Neural progenitor cell (in vitro differentiated cells): ENCODE results near the gene CACNB4. TPM values are rescaled to one million over a fixed set of nuclear protein-coding genes. Genes with fewer than 3 reads are reported as not detected.
"Not testable (repeated sequence)": the region's sequence is repeated elsewhere in the genome, so short reads cannot be mapped to it uniquely, and the experiment has no call there.

Experiments used
- DNase-seq: peaks from one replicate; pipeline ENCODE4 v3.0.0-alpha.2; 2016; ENCODE audit warnings: low spot score
- H2AFZ ChIP-seq: fragments of 200-600 bp; sonication (generic); replicated peaks from 2 replicates; pipeline ENCODE4 v1.6.1; 2016; ENCODE audit warnings: antibody characterized with exemption
- H3F3A ChIP-seq: fragments of 200-600 bp; sonication (generic); 2 replicates; pipeline ENCODE4 v1.6.1; 2016; ENCODE audit warnings: antibody characterized with exemption, low read depth
- H3K27ac ChIP-seq: fragments of 200-600 bp; sonication (generic); 2 replicates; pipeline ENCODE4 v1.5.1; 2016; ENCODE audit warnings: mild to moderate bottlenecking
- H3K27me3 ChIP-seq: fragments of 200-600 bp; sonication (generic); 2 replicates; pipeline ENCODE4 v1.6.1; 2016; ENCODE audit warnings: mild to moderate bottlenecking, moderate library complexity
- H3K36me3 ChIP-seq: fragments of 200-600 bp; sonication (generic); 2 replicates; pipeline ENCODE4 v1.5.1; 2016
- H3K4me1 ChIP-seq: fragments of 200-600 bp; sonication (generic); 2 replicates; pipeline ENCODE4 v1.6.1; 2016; ENCODE audit warnings: mixed run types
- H3K4me2 ChIP-seq: fragments of 200-600 bp; sonication (generic); 2 replicates; pipeline ENCODE4 v1.6.1; 2016
- H3K4me3 ChIP-seq: fragments of 200-600 bp; sonication (generic); 2 replicates; pipeline ENCODE4 v1.5.1; 2016
- H3K79me2 ChIP-seq: fragments of 200-600 bp; sonication (generic); 2 replicates; pipeline ENCODE4 v1.6.1; 2016; ENCODE audit warnings: low read depth
- H3K9ac ChIP-seq: fragments of 200-600 bp; sonication (generic); 2 replicates; pipeline ENCODE4 v1.6.1; 2016
- H3K9me3 ChIP-seq: fragments of 200-600 bp; sonication (generic); 2 replicates; pipeline ENCODE4 v1.5.1; 2016; ENCODE audit warnings: low read depth
- H4K20me1 ChIP-seq: fragments of 200-600 bp; sonication (generic); 2 replicates; pipeline ENCODE4 v1.6.1; 2016; ENCODE audit warnings: low read depth
- H3K27ac Mint-ChIP-seq: 3 replicates; pipeline ENCODE4 v1.8.0; 2021; ENCODE audit warnings: mixed read lengths
- H3K27me3 Mint-ChIP-seq: 2 replicates; pipeline ENCODE4 v1.8.0; 2022; ENCODE audit warnings: low read depth, mild to moderate bottlenecking, inconsistent platforms, moderate library complexity, mixed read lengths; ENCODE audit not compliant: insufficient read depth
- H3K36me3 Mint-ChIP-seq: 3 replicates; pipeline ENCODE4 v1.8.0; 2021; ENCODE audit warnings: mixed read lengths
- H3K4me1 Mint-ChIP-seq: 3 replicates; pipeline ENCODE4 v1.8.0; 2021; ENCODE audit warnings: mixed read lengths
- H3K4me3 Mint-ChIP-seq: 3 replicates; pipeline ENCODE4 v1.8.0; 2021; ENCODE audit warnings: mild to moderate bottlenecking, moderate library complexity, mixed read lengths
- H3K9me3 Mint-ChIP-seq: 3 replicates; pipeline ENCODE4 v1.8.0; 2020; ENCODE audit warnings: mixed read lengths
- CTCF ChIP-seq: fragments of 200-600 bp; sonication (generic); IDR thresholded peaks from 2 replicates; pipeline ENCODE4 v1.5.1; 2017; ENCODE audit warnings: antibody characterized with exemption, mild to moderate bottlenecking
- EZH2 ChIP-seq: fragments of 200-600 bp; sonication (generic); IDR thresholded peaks from 2 replicates; pipeline ENCODE4 v1.6.1; 2017; ENCODE audit warnings: antibody characterized with exemption, mild to moderate bottlenecking, moderate library complexity
- EZH2phosphoT487 ChIP-seq: fragments of 200-600 bp; sonication (generic); IDR thresholded peaks from 2 replicates; pipeline ENCODE4 v1.6.1; 2017; ENCODE audit warnings: antibody characterized with exemption
- total RNA-seq: library from RNA; depleted of rRNA; stranded (reverse); fragments of >200 nt; gene quantifications from 2 replicates; pipeline ENCODE4 v1.2.3, GENCODE V29; 2015; ENCODE audit warnings: low replicate concordance

Gene CACNB4
- total RNA-seq, 1 donor from 2014 or later, result 14.2 TPM

- TF ChIP-seq EZH2, result no peak
- no peak for TF ChIP-seq EZH2phosphoT487
- TF ChIP-seq CTCF, result peak; percentile 16
- H4K20me1 ChIP-seq, result no peaks in the 10 kb centered on the region
Measured at GRCh38 chr2:152115952-152116351, 17.1 kb upstream of the CACNB4 start.

GRCh38 chr2:152114366-152114765 lies 15.5 kb upstream of the CACNB4 start:
- Mint-ChIP-seq H3K27me3 (peaks cover 4% of the 10 kb centered on the region), H3K4me1 (no peaks in the 10 kb centered on the region), H3K4me3 (no peak overlapping the region), H3K36me3 (no peaks in the 10 kb centered on the region), H3K27ac (no peak overlapping the region), H3K9me3 (no peaks in the 10 kb centered on the region)
- Histone ChIP-seq H4K20me1 (no peaks in the 10 kb centered on the region), H3K79me2 (no peaks in the 10 kb centered on the region), H3F3A (no peaks in the 10 kb centered on the region), H3K9ac (no peak overlapping the region), H3K27me3 (no peaks in the 10 kb centered on the region), H3K4me3 (no peak overlapping the region), H2AFZ (no peak overlapping the region), H3K4me1 (no peaks in the 10 kb centered on the region), H3K27ac (no peak overlapping the region), H3K9me3 (no peaks in the 10 kb centered on the region), H3K36me3 (no peaks in the 10 kb centered on the region), H3K4me2 (no peak overlapping the region)
- TF ChIP-seq EZH2, result no peak
- no peak for TF ChIP-seq EZH2phosphoT487
- TF ChIP-seq CTCF, result no peak
- no peak for DNase-seq

More at GRCh38 chr2:152115952-152116351, 17.1 kb upstream of the CACNB4 start:
- H3K27ac Mint-ChIP-seq, result peak overlapping the region; percentile 17
- no peaks in the 10 kb centered on the region for H3K4me1 ChIP-seq
- no peak overlapping the region for H3K4me3 Mint-ChIP-seq
- no peaks in the 10 kb centered on the region for H3K36me3 Mint-ChIP-seq
- H3K4me2 ChIP-seq, result no peak overlapping the region
- H3K79me2 ChIP-seq, result no peaks in the 10 kb centered on the region
- H3K4me3 ChIP-seq, result no peak overlapping the region
- no peak overlapping the region for H3K9ac ChIP-seq
- H3K9me3 ChIP-seq, result no peaks in the 10 kb centered on the region
- H3K9me3 Mint-ChIP-seq, result no peaks in the 10 kb centered on the region
- H3K27me3 ChIP-seq, result no peaks in the 10 kb centered on the region
- DNase-seq, result no peak
- peaks cover 4% of the 10 kb centered on the region for H3K27me3 Mint-ChIP-seq
- H3K4me1 Mint-ChIP-seq, result no peaks in the 10 kb centered on the region
- no peak overlapping the region for H2AFZ ChIP-seq
- no peak overlapping the region for H3K27ac ChIP-seq
- no peaks in the 10 kb centered on the region for H3K36me3 ChIP-seq
- H3F3A ChIP-seq, result no peaks in the 10 kb centered on the region

- DNase-seq, H3K36me3 ChIP-seq, H3K9me3 Mint-ChIP-seq, H3K27me3 ChIP-seq, H3K79me2 ChIP-seq, H3K4me1 Mint-ChIP-seq, H3K27me3 Mint-ChIP-seq, H3K9me3 ChIP-seq, H3K4me3 Mint-ChIP-seq, H3K9ac ChIP-seq, H3K4me2 ChIP-seq, H3K27ac Mint-ChIP-seq, H3K36me3 Mint-ChIP-seq, H3K4me3 ChIP-seq, H3F3A ChIP-seq, H2AFZ ChIP-seq, H3K4me1 ChIP-seq, H3K27ac ChIP-seq, H4K20me1 ChIP-seq: not testable (repeated sequence)
Measured at GRCh38 chr2:152107140-152107539, 8.3 kb upstream of the CACNB4 start.

GRCh38 chr2:152106464-152106863 lies 7.6 kb upstream of the CACNB4 start:
- Mint-ChIP-seq H3K4me1 (no peaks in the 10 kb centered on the region), H3K36me3 (no peaks in the 10 kb centered on the region), H3K9me3 (no peaks in the 10 kb centered on the region), H3K27me3 (no peaks in the 10 kb centered on the region), H3K27ac (no peak overlapping the region), H3K4me3 (no peak overlapping the region)
- Histone ChIP-seq H3K4me1 (no peaks in the 10 kb centered on the region), H3K27me3 (peaks cover 15% of the 10 kb centered on the region), H3K79me2 (no peaks in the 10 kb centered on the region), H3K27ac (no peak overlapping the region), H3K36me3 (no peaks in the 10 kb centered on the region), H3K9ac (no peak overlapping the region), H4K20me1 (no peaks in the 10 kb centered on the region), H3K4me2 (no peak overlapping the region), H2AFZ (no peak overlapping the region), H3K4me3 (no peak overlapping the region), H3K9me3 (no peaks in the 10 kb centered on the region), H3F3A (no peaks in the 10 kb centered on the region)
- DNase-seq, result no peak
- TF ChIP-seq EZH2phosphoT487 (no peak), EZH2 (no peak), CTCF (no peak)
